GM15510 (cell line): ENCODE measurements around the gene IKZF4.

ENCODE experiments used
- POLR2A ChIP-seq: IDR thresholded peaks from 3 replicates; pipeline ENCODE4 v1.6.1; 2011; ENCODE audit warnings: borderline replicate concordance; ENCODE audit not compliant: insufficient read length; ENCODE audit errors: extremely low read depth

Gene IKZF4

DNA sequence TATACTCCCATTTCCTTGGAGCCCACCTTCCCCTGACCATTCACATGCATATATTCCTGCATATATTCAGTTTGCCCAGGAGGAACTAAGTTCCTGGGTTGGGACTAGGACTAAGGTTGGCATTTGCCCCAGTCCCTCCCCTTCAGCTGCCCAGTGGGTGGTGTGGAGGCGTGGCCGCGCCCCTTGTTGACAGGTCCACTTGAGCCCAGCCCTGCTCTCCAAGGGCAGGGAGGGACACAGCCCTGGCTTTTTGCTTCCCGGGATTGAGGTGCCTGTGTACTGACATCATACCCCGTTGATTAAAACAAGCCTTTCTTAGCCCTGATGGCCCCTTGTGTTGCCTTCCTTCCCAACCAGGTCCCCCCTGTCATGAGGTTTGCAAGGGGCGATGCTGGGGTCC is 66.4 kb downstream of the IKZF4 start:
- no peak for TF ChIP-seq POLR2A
